DMS53 (cell line): ENCODE measurements around the gene LGALSL.

ENCODE experiments used
- DNase-seq: peaks from one replicate; lab custom pipeline; 2025; lab: John Stamatoyannopoulos, UW

LGALSL gene

GRCh38 chr2:64453770-64454385 is at the start of gene LGALSL:
LGALSL (plus strand) TSS chr2:64454162; CDS start chr2:64454546, 384 bp downstream.
- peak; percentile 91 for DNase-seq

- DNase-seq = no peak
These were observed 49.2 kb upstream of the LGALSL start for GRCh38 chr2:64404743-64405142.

GRCh38 chr2:64405581-64406406 is 48.2 kb upstream of the LGALSL start:
- DNase-seq = no peak

GRCh38 chr2:64406407-64406774 is 47.6 kb upstream of the LGALSL start:
- DNase-seq = no peak

GRCh38 chr2:64408031-64408430 is 45.9 kb upstream of the LGALSL start:
- DNase-seq = no peak

- peak; percentile 38 for DNase-seq
These were observed 43.3 kb upstream of the LGALSL start for GRCh38 chr2:64410671-64411070.

GRCh38 chr2:64412671-64413070 is 41.3 kb upstream of the LGALSL start:
- no peak for DNase-seq

GRCh38 chr2:64414736-64415435 is 39.1 kb upstream of the LGALSL start:
- no peak for DNase-seq

- no peak for DNase-seq
These were observed 36.3 kb upstream of the LGALSL start for GRCh38 chr2:64417624-64418023.

- DNase-seq = no peak
These were observed 34.3 kb upstream of the LGALSL start for GRCh38 chr2:64419596-64420165.

- DNase-seq = no peak
These were observed 33.3 kb upstream of the LGALSL start for GRCh38 chr2:64420677-64421076.

- DNase-seq = no peak
These were observed 32.8 kb upstream of the LGALSL start for GRCh38 chr2:64421201-64421600.

GRCh38 chr2:64422466-64422865 is 31.5 kb upstream of the LGALSL start:
- DNase-seq = no peak

- DNase-seq = no peak
These were observed 30.7 kb upstream of the LGALSL start for GRCh38 chr2:64423303-64423702.

GRCh38 chr2:64424416-64424987 is 29.5 kb upstream of the LGALSL start:
- DNase-seq = no peak

GRCh38 chr2:64426183-64426952 is 27.6 kb upstream of the LGALSL start:
- peak; percentile 50 for DNase-seq

GRCh38 chr2:64434039-64434657 is 19.8 kb upstream of the LGALSL start:
- DNase-seq = no peak

- DNase-seq = no peak
These were observed 16.1 kb upstream of the LGALSL start for GRCh38 chr2:64437883-64438282.

- DNase-seq = peak; percentile 16
These were observed 14.8 kb upstream of the LGALSL start for GRCh38 chr2:64439194-64439593.

- DNase-seq = no peak
These were observed 13.1 kb upstream of the LGALSL start for GRCh38 chr2:64440843-64441242.

GRCh38 chr2:64442277-64442676 is 11.7 kb upstream of the LGALSL start:
- no peak for DNase-seq
